Progenitor cell of endocrine pancreas (in vitro differentiated cells): Measurements from ENCODE around the gene HAND2. TPM values are rescaled to one million over a fixed set of nuclear protein-coding genes. Genes with fewer than 3 reads are reported as not detected.
A peak's percentile ranks its signal among the peaks of the same experiment; 100 is the strongest.

Source experiments
- DNase-seq: peaks from one replicate; pipeline ENCODE4 v3.0.0; 2021; ENCODE audit warnings: low spot score; ENCODE audit not compliant: unreplicated experiment
- H3K27ac Mint-ChIP-seq: 2 replicates; pipeline ENCODE4 v1.8.0; 2021; ENCODE audit warnings: mild to moderate bottlenecking, moderate library complexity, mixed read lengths
- H3K27me3 Mint-ChIP-seq: 2 replicates; pipeline ENCODE4 v1.8.0; 2021; ENCODE audit warnings: mixed read lengths
- H3K36me3 Mint-ChIP-seq: 2 replicates; pipeline ENCODE4 v1.8.0; 2022; ENCODE audit warnings: mixed read lengths; ENCODE audit not compliant: insufficient read depth
- H3K4me1 Mint-ChIP-seq: 2 replicates; pipeline ENCODE4 v1.8.0; 2021; ENCODE audit warnings: low read depth, mixed read lengths
- H3K4me3 Mint-ChIP-seq: 2 replicates; pipeline ENCODE4 v1.8.0; 2021; ENCODE audit warnings: low read depth, mild to moderate bottlenecking, moderate library complexity, mixed read lengths
- H3K9me3 Mint-ChIP-seq: 2 replicates; pipeline ENCODE4 v1.8.0; 2021; ENCODE audit warnings: low read depth, mixed read lengths
- total RNA-seq: library from RNA; stranded (reverse); gene quantifications from 2 replicates; pipeline ENCODE4 v1.2.1, GENCODE V29; 2021
- TF ChIP-seq, protein P1 (sequence below): fragments of 200-600 bp; sonication (generic); IDR thresholded peaks from one replicate; pipeline ENCODE4 v1.5.0; 2021; ENCODE audit warnings: antibody characterized with exemption, mild to moderate bottlenecking; ENCODE audit not compliant: unreplicated experiment

The HAND2 gene
- total RNA-seq, 1 donor from 2014 or later: 2.5 TPM

GRCh38 chr4:173500841-173501591 is 29.0 kb downstream of the HAND2 start:
- Mint-ChIP-seq H3K4me1 (no peaks in the 10 kb centered on the region), H3K9me3 (peaks cover 3% of the 10 kb centered on the region), H3K36me3 (peaks cover 1% of the 10 kb centered on the region), H3K4me3 (peak overlapping the region; percentile 24), H3K27me3 (peaks cover 78% of the 10 kb centered on the region), H3K27ac (no peak overlapping the region)
- TF ChIP-seq, protein P1, sequence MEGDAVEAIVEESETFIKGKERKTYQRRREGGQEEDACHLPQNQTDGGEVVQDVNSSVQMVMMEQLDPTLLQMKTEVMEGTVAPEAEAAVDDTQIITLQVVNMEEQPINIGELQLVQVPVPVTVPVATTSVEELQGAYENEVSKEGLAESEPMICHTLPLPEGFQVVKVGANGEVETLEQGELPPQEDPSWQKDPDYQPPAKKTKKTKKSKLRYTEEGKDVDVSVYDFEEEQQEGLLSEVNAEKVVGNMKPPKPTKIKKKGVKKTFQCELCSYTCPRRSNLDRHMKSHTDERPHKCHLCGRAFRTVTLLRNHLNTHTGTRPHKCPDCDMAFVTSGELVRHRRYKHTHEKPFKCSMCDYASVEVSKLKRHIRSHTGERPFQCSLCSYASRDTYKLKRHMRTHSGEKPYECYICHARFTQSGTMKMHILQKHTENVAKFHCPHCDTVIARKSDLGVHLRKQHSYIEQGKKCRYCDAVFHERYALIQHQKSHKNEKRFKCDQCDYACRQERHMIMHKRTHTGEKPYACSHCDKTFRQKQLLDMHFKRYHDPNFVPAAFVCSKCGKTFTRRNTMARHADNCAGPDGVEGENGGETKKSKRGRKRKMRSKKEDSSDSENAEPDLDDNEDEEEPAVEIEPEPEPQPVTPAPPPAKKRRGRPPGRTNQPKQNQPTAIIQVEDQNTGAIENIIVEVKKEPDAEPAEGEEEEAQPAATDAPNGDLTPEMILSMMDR: no peak
- DNase-seq: no peak

DNA sequence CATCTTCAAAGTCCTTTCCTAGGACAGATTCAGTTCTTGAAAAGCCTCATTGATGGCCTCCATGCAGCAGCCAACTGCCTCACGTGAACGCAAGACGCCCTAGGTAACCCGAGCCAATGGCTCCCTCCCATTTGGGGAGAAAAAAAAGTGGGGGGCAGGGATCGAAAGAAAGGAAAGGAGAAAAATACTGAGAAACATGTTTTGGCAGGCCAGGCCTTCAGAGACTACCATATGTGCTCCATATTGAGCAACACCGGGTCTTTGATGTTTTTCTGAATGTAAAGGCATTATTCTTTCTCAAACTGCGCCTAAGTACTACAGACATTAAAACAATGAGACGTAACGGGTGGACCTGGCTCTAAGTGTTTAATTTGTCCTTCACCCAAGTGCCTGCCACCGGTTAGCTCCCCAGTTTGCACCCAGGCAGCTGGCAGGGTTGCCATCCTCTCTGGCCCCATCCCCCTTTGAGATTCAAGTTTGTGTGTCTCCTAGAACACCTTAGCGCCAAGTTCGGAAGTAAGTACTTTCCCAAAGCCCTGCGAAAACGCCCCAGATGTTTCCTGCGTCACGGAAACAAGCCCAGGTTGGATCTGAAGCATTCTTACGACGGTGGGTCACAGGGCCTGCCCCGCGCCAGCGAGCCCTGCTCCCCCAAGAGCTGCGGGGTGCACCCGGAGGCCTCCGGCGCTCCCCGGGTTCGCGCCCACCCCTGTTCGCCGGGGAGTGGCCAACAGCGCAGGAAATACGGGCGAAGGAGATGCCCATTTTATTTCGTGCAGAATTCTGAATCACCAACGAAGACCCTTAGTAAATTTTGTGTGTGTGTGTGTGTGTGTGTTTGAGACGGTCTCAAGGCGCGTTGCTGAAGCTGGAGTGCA is 30.1 kb downstream of the HAND2 start:
- H3K27ac Mint-ChIP-seq: no peak overlapping the region
- no peak for DNase-seq
- H3K4me1 Mint-ChIP-seq: no peaks in the 10 kb centered on the region
- H3K4me3 Mint-ChIP-seq: no peak overlapping the region
- peaks cover 73% of the 10 kb centered on the region for H3K27me3 Mint-ChIP-seq
- TF ChIP-seq, protein P1: no peak
- peaks cover 3% of the 10 kb centered on the region for H3K9me3 Mint-ChIP-seq
- peaks cover 1% of the 10 kb centered on the region for H3K36me3 Mint-ChIP-seq

GRCh38 chr4:173498771-173499170 is 31.3 kb downstream of the HAND2 start:
- peaks cover 1% of the 10 kb centered on the region for H3K36me3 Mint-ChIP-seq
- no peak for DNase-seq
- no peak overlapping the region for H3K4me3 Mint-ChIP-seq
- peaks cover 3% of the 10 kb centered on the region for H3K9me3 Mint-ChIP-seq
- peaks cover 4% of the 10 kb centered on the region for H3K4me1 Mint-ChIP-seq
- TF ChIP-seq, protein P1: no peak
- H3K27me3 Mint-ChIP-seq: peaks cover 73% of the 10 kb centered on the region
- no peak overlapping the region for H3K27ac Mint-ChIP-seq

- Mint-ChIP-seq H3K4me3 (no peak overlapping the region), H3K9me3 (peaks cover 3% of the 10 kb centered on the region), H3K36me3 (peaks cover 1% of the 10 kb centered on the region), H3K4me1 (peaks cover 4% of the 10 kb centered on the region), H3K27ac (no peak overlapping the region), H3K27me3 (peaks cover 73% of the 10 kb centered on the region)
- TF ChIP-seq, protein P1: no peak
- DNase-seq: no peak
Measured at GRCh38 chr4:173498023-173498422, 32.0 kb downstream of the HAND2 start.

DNA sequence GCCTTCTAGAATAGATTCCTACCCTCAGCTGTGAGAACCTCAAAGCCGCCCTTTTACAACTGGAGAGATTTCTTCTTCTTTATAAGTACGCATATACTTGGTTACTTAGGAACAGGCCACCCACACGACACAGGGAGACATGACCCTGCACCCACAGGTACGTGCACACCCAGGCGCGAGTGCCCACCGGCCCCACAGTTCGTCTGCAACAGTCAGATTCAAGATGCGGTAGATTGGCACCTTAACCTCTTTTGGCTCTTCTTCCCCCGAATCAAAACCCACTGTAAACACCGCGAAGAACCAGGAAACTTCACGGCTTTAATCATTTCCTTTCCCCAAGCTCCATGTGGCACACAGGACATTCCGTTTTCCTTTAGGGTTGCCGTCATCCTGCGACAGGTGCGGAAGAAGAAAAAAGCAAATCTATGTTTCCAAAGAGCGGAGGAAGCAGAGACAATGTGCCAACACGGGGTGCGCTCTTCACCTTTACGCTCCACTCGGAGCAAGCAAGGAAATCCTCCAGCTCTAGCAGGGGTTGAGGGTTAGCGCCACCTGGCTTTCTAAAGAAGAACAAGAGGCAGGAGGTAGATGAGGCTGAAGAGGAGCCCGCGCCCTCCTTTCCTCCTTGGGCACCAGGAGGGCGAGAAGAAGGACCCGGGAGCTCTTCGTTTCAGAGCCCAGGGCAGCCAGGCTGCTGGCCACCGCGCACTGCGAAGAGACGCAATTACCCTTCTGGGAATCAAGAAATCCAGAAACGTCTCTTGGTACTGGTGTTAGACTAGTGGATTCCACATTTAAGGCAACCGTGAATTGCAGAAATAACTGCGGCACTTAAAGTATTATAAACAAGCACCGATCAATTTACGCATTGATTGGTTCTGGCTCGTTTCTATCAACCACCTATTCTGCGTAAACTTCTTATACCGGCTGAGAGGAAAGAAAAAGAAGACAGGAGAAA is 35.7 kb downstream of the HAND2 start:
- H3K27me3 Mint-ChIP-seq: peaks cover 67% of the 10 kb centered on the region
- no peaks in the 10 kb centered on the region for H3K9me3 Mint-ChIP-seq
- no peaks in the 10 kb centered on the region for H3K36me3 Mint-ChIP-seq

More for the DNA sequence above, 35.7 kb downstream of the HAND2 start:
- Mint-ChIP-seq H3K4me3 (peak overlapping the region; percentile 79), H3K27ac (no peak overlapping the region), H3K4me1 (peaks cover 4% of the 10 kb centered on the region)
- DNase-seq: no peak
- TF ChIP-seq, protein P1: peak; percentile 84
